Astrocyte of the cerebellum (primary cell): ENCODE results near the gene GPSM3.

Source experiments
- DNase-seq: peaks from one replicate; pipeline ENCODE4 v3.0.0-alpha.2; 2011; ENCODE audit warnings: low read depth
- H3K4me3 ChIP-seq: 2 replicates; pipeline ENCODE4 v1.5.1; 2011; ENCODE audit warnings: mild to moderate bottlenecking, low read depth, low read length, moderate library complexity
- CTCF ChIP-seq: IDR thresholded peaks from 2 replicates; pipeline ENCODE4 v1.5.1; 2012; ENCODE audit warnings: low read length, low read depth, moderate library complexity, mild to moderate bottlenecking; ENCODE audit errors: missing control alignments
- in situ Hi-C: cut with HindIII; loops from 2 replicates; pipeline ENCODE4 v1.10.0; 2017; ENCODE audit warnings: low sequenced_read_pairs

Gene GPSM3

GRCh38 chr6:32167154-32167760, 25.2 kb downstream of the GPSM3 start:
- no peak overlapping the region for H3K4me3 ChIP-seq
- no peak for TF ChIP-seq CTCF
- DNase-seq, result no peak
- in situ Hi-C loops, result no loop called here

GRCh38 chr6:32166411-32167061, 25.9 kb downstream of the GPSM3 start:
- in situ Hi-C loops, result no loop called here
- no peak for TF ChIP-seq CTCF

GRCh38 chr6:32164295-32164694, 28.1 kb downstream of the GPSM3 start, which contains the start of gene EGFL8:
Gene EGFL8, plus strand, starts transcription at chr6:32164595. Its CDS starts 1,571 bp downstream, at chr6:32166166.
- DNase-seq, result no peak
- no peak within 1 kb of the TSS for H3K4me3 ChIP-seq
- in situ Hi-C loops, result no loop called here
- TF ChIP-seq CTCF, result no peak

More at GRCh38 chr6:32166411-32167061, 25.9 kb downstream of the GPSM3 start:
- no peak overlapping the region for H3K4me3 ChIP-seq
- no peak for DNase-seq

- H3K4me3 ChIP-seq, result no peak overlapping the region
- DNase-seq, result no peak
- TF ChIP-seq CTCF, result no peak
- in situ Hi-C loops, result no loop called here
These were observed 28.7 kb downstream of the GPSM3 start for GRCh38 chr6:32163559-32164258.

- TF ChIP-seq CTCF, result no peak
- in situ Hi-C loops, result no loop called here
- DNase-seq, result no peak
- H3K4me3 ChIP-seq, result no peak overlapping the region
These were observed 34.4 kb downstream of the GPSM3 start for GRCh38 chr6:32158052-32158451.

- in situ Hi-C loops, result no loop called here
- DNase-seq, result no peak
- no peak overlapping the region for H3K4me3 ChIP-seq
- TF ChIP-seq CTCF, result no peak
These were observed 35.6 kb downstream of the GPSM3 start for GRCh38 chr6:32156891-32157290.
